DND-41 (cell line): ENCODE data around the gene NRG2.

Experiments used
- ATAC-seq: fragments of 200-7000 bp; cut with Tn5 transposase; 3 replicates; pipeline ENCODE4 v1.9.1; 2021; ENCODE audit warnings: low read depth; ENCODE audit not compliant: insufficient read depth
- DNase-seq: peaks from one replicate; pipeline ENCODE4 v3.0.0-alpha.2; 2020
- H2AFZ ChIP-seq: 2 replicates; pipeline ENCODE4 v1.6.0; 2012; ENCODE audit warnings: low read depth, low read length
- H3K27ac ChIP-seq: 2 replicates; pipeline ENCODE4 v1.5.1; 2012; ENCODE audit warnings: low read length, inconsistent platforms
- H3K27me3 ChIP-seq: fragments of 200-600 bp; sonication (generic); 2 replicates; pipeline ENCODE4 v1.6.0; 2012; ENCODE audit warnings: low read length, mild to moderate bottlenecking, inconsistent platforms; ENCODE audit not compliant: insufficient read depth, poor library complexity
- H3K36me3 ChIP-seq: 2 replicates; pipeline ENCODE4 v1.5.1; 2012; ENCODE audit warnings: low read length, inconsistent platforms; ENCODE audit not compliant: insufficient read depth
- H3K4me1 ChIP-seq: 2 replicates; pipeline ENCODE4 v1.5.1; 2012; ENCODE audit warnings: mild to moderate bottlenecking, low read length; ENCODE audit not compliant: insufficient read depth
- H3K4me2 ChIP-seq: 2 replicates; pipeline ENCODE4 v1.6.0; 2012; ENCODE audit warnings: mild to moderate bottlenecking, moderate library complexity, low read length, inconsistent platforms; ENCODE audit not compliant: insufficient read depth
- H3K4me3 ChIP-seq, 2 experiments: fragments of 200-600 bp in 1 of 2; shearing (Covaris generic) in 1 of 2; 2 replicates each; pipeline ENCODE4 v1.5.1; 2012 to 2016; ENCODE audit warnings: inconsistent platforms in 2 of 2, low read length in 2 of 2, mild to moderate bottlenecking in 2 of 2, low read depth in 1 of 2, moderate library complexity in 1 of 2
- H3K79me2 ChIP-seq: 2 replicates; pipeline ENCODE4 v1.6.0; 2012; ENCODE audit warnings: low read length, inconsistent platforms; ENCODE audit not compliant: insufficient read depth
- H3K9ac ChIP-seq: 2 replicates; pipeline ENCODE4 v1.6.0; 2012; ENCODE audit warnings: low read depth, mild to moderate bottlenecking, inconsistent platforms, low read length, moderate library complexity
- H3K9me3 ChIP-seq: 2 replicates; pipeline ENCODE4 v1.5.1; 2012; ENCODE audit warnings: low read length, moderate library complexity, mild to moderate bottlenecking, inconsistent platforms; ENCODE audit not compliant: insufficient read depth, severe bottlenecking
- H4K20me1 ChIP-seq: 2 replicates; pipeline ENCODE4 v1.6.0; 2012; ENCODE audit warnings: low read length; ENCODE audit not compliant: insufficient read depth
- CTCF ChIP-seq: IDR thresholded peaks from 2 replicates; pipeline ENCODE4 v1.5.1; 2012; ENCODE audit warnings: borderline replicate concordance, low read length, moderate library complexity, mild to moderate bottlenecking; ENCODE audit not compliant: poor library complexity, severe bottlenecking; ENCODE audit errors: extremely low read depth
- EZH2 ChIP-seq: IDR thresholded peaks from 3 replicates; pipeline ENCODE4 v1.6.1; 2012; ENCODE audit warnings: borderline replicate concordance, low read depth, mild to moderate bottlenecking, moderate library complexity, low read length, inconsistent platforms; ENCODE audit not compliant: severe bottlenecking

Gene NRG2

DNA sequence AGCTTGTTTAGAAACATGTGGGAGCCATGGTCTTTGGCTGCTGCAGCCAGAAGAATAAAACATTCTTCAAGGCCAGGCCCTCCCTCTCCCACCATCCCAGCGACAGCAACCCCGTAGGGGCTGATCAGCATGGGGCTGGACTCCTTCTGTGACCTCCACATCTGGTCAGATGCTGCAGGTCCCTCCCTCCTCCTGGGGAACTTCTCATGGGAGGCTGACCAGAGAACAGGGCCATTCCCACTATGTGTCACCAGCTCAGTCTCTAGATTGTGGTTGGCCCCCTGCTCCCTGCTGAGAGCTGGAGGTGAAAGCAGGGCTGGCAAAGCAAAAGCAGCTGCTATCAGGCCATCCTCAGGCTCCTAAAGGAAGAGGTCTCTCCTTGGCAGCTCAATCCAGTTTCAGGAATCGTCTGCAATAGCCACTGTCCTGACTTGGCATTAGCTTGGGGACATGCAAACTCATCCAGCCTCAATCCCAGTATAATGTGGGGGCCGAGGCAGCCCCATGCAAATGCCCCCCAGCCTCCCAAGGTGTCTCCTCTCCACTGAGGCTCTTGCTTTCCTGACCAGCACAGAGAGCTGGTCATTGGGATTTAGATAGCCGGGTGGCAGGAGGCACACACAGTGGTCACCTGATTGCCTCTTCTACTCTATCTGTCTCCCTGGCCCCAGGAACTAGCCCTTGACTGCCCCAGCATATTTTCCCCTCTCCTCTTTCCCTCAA lies 81.5 kb downstream of the NRG2 start:
- H3K4me2 ChIP-seq = no peak overlapping the region

DNA sequence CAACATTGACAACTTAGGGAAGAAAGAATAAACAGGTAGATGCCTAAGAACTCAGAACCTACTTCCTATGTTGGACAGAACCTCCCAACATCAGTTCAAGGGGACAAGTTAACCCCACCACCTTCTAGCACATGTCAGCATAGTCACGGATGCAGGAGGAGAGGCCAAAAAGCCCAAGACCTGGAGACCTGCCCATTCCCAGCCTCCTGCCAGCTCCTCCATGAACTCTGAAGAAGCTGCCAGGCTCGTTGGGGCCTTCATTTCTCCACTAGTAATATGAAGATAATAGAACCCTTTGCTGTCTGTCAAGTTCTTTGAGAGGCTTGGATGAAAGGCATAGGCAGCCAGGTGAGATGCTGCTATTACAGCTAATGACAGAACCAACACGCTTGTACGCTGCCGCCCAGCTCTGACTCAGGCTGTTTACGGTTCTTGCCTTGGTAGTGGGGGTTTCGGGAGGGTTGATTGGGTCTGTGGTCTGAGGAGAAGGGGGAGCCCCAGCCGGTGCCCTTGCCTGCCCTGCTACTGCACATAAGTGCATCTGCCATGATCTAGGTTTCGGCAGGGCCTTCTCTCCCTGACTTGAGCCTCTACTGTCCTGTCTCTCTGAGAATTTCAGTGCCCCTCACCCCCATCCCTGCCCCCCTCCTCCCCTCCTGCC lies 82.2 kb downstream of the NRG2 start:
- Histone ChIP-seq H3K79me2 (no peaks in the 10 kb centered on the region), H3K36me3 (no peaks in the 10 kb centered on the region), H3K4me2 (no peak overlapping the region), H3K27me3 (peaks cover 34% of the 10 kb centered on the region), H2AFZ (no peak overlapping the region), H3K9ac (no peak overlapping the region), H3K4me3 (no peak overlapping the region), H4K20me1 (0 out of 2 replicates have a peak, but pooled peaks cover 2% of the 10 kb centered on the region), H3K27ac (no peak overlapping the region), H3K4me1 (no peaks in the 10 kb centered on the region), H3K9me3 (no peaks in the 10 kb centered on the region)
- ATAC-seq (peak; percentile 27; the same call in 1 of the 3 replicates), DNase-seq (no peak)
- TF ChIP-seq CTCF (no peak), EZH2 (no peak)

More for the DNA sequence above, 81.5 kb downstream of the NRG2 start:
- no peak for DNase-seq
- H3K9me3 ChIP-seq = no peaks in the 10 kb centered on the region
- TF ChIP-seq CTCF (no peak), EZH2 (no peak)
- no peak overlapping the region for H3K4me3 ChIP-seq
- H3K27ac ChIP-seq = no peak overlapping the region
- H3K36me3 ChIP-seq = no peaks in the 10 kb centered on the region
- H3K79me2 ChIP-seq = no peaks in the 10 kb centered on the region
- 0 out of 2 replicates have a peak, but pooled peaks cover under 1% of the 10 kb centered on the region for H4K20me1 ChIP-seq
- no peaks in the 10 kb centered on the region for H3K4me1 ChIP-seq
- peaks cover 34% of the 10 kb centered on the region for H3K27me3 ChIP-seq
- no peak overlapping the region for H2AFZ ChIP-seq
- no peak overlapping the region for H3K9ac ChIP-seq
- no peak for ATAC-seq

- ATAC-seq (no peak), DNase-seq (no peak)
- H3K4me3 ChIP-seq = no peak overlapping the region
- H3K36me3 ChIP-seq = no peaks in the 10 kb centered on the region
- H3K79me2 ChIP-seq = no peaks in the 10 kb centered on the region
- H3K9me3 ChIP-seq = no peaks in the 10 kb centered on the region
- TF ChIP-seq EZH2 (no peak), CTCF (no peak)
- no peak overlapping the region for H3K9ac ChIP-seq
- no peak overlapping the region for H3K4me2 ChIP-seq
- no peak overlapping the region for H2AFZ ChIP-seq
- no peak overlapping the region for H3K27ac ChIP-seq
- H4K20me1 ChIP-seq = 0 out of 2 replicates have a peak, but pooled peaks cover 2% of the 10 kb centered on the region
- peaks cover 40% of the 10 kb centered on the region for H3K27me3 ChIP-seq
- no peaks in the 10 kb centered on the region for H3K4me1 ChIP-seq
Observed at GRCh38 chr5:139958432-139959148, 84.5 kb downstream of the NRG2 start.
